K562 (cell line): Measurements from ENCODE around the gene MVP. TPM values are rescaled to one million over a fixed set of nuclear protein-coding genes. Genes with fewer than 3 reads are reported as not detected.
A peak's percentile ranks its signal among the peaks of the same experiment; 100 is the strongest.

Experiments
- TFE3 ChIP-seq: fragments of 450-650 bp; formaldehyde crosslinking; IDR thresholded peaks from 2 replicates; pipeline ENCODE4 v1.4.0; 2020; ENCODE audit warnings: mild to moderate bottlenecking, mixed read lengths
- ZBTB40 ChIP-seq, 2 experiments: fragments of 450-650 bp in 1 of 2; sonication (generic) in 1 of 2; formaldehyde crosslinking in 1 of 2; IDR thresholded peaks; 2 replicates each; pipeline versions ENCODE4 v1.7.1 to v1.9.0; 2016 to 2022; ENCODE audit warnings: inconsistent platforms in 1 of 2, mild to moderate bottlenecking in 1 of 2, missing genetic modification reagents in 1 of 2
- polyA plus RNA-seq, 8 experiments: library from polyadenylated mRNA; depleted of rRNA in 4 of 8; stranded (reverse) in 5 of 8; unstranded in 3 of 8; fragments of >200 nt; fragmentation: Nextera tagmentation in 2 of 8; fragmentation: Illumina TruSeq in 1 of 8; extraction: Ambion mirVana in 2 of 8; extraction: Trizol in 1 of 8; gene quantifications; 2 replicates each; pipeline versions ENCODE4 v1.2.1 to v1.2.3, GENCODE V29; 2011 to 2014; ENCODE audit warnings: inconsistent platforms in 1 of 8, missing spikeins in 1 of 8
- total RNA-seq, 7 experiments: library from RNA; depleted of rRNA in 6 of 7; stranded (reverse); fragments of >200 nt in 6 of 7; fragmentation: Illumina TruSeq in 2 of 7; extraction: Trizol in 2 of 7; gene quantifications; 2 replicates each; pipeline versions ENCODE4 v1.2.1 to v1.2.3, GENCODE V29; 2011 to 2021; ENCODE audit warnings: low replicate concordance in 1 of 7

The MVP gene
- total and polyA plus RNA-seq, 9 of the 15 experiments (the other 6 are each of a cell fraction or from before 2014, with no cell fraction given) = 0.39 to 1.9 (median 0.76) TPM; not detected in 2

- TF ChIP-seq TFE3 (CRISPR knock-in tag) = no peak
- peak; percentile 63 for TF ChIP-seq ZBTB40 (IDR thresholded peaks at IDR 0.05)
- TF ChIP-seq ZBTB40 (CRISPR knock-in tag; IDR thresholded peaks at IDR 0.05) = no peak
These were observed 42.8 kb downstream of the MVP start, which contains the start of gene CDIPT (continued) for GRCh38 chr16:29862884-29863668.
